OCI-LY1 (cell line): Measurements from ENCODE around the gene TEC.
"Not testable (repeated sequence)": the region's sequence is repeated elsewhere in the genome, so short reads cannot be mapped to it uniquely, and the experiment has no call there.

ENCODE experiments used
- CTCF ChIP-seq: fragments of 200-600 bp; sonication (generic), shearing (Covaris generic); IDR thresholded peaks from 2 replicates; pipeline ENCODE4 v1.5.1; 2017; ENCODE audit warnings: mild to moderate bottlenecking, antibody characterized with exemption, low read length, moderate library complexity, mixed read lengths
- EZH2 ChIP-seq: fragments of 200-600 bp; sonication (generic), shearing (Covaris generic); IDR thresholded peaks from 2 replicates; pipeline ENCODE4 v1.8.0; 2017; ENCODE audit warnings: borderline replicate concordance, mixed run types, mild to moderate bottlenecking, antibody characterized with exemption, low read length, moderate library complexity, mixed read lengths

DNA sequence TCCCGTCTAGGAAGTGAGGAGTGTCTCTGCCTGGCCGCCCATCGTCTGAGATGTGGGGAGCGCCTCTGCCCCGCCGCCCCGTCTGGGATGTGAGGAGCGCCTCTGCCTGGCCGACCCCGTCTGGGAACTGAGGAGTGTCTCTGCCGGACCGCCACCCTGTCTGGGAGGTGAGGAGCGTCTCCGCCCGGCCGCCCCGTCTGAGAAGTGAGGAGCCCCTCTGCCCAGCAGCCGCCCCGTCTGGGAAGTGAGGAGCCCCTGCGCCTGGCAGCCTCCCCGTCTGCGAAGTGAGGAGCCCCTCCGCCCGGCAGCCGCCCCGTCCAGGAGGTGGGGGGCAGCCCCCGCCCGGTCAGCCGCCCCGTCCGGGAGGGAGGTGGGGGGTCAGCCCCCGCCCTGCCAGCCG lies 83.2 kb downstream of the TEC start:
- not testable (repeated sequence) for TF ChIP-seq EZH2, CTCF
